ENCODE data around the gene DZIP1. TPM values are rescaled to one million over a fixed set of nuclear protein-coding genes. Genes with fewer than 3 reads are reported as not detected.
"Not testable (repeated sequence)": the region's sequence is repeated elsewhere in the genome, so short reads cannot be mapped to it uniquely, and the experiment has no call there.

The DZIP1 gene
- total and polyA plus RNA-seq, 7 experiments from 2014 or later, result not detected

DNA sequence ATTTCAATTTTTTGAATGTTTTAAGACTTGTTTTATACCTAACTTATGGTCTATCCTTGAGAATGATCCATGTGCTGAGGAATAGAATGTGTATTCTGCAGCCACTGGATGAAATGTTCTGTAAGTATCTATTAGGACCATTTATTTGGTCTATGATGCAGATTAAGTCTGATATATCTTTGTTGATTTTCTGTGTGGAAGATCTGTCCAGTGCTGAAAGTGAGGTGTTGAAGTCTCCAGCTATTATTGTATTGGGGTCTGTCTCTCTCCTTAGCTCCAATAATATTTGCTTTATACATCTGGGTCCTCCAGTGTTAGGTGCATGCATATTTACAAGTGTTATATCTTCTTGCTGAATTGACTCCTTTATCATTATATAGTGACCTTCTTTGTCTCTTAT lies 22.7 kb upstream of the DZIP1 start:
- DNase-seq; H3K4me3 ChIP-seq (ENCODE audit: low read length); H3K27ac Mint-ChIP-seq; H3K4me1 Mint-ChIP-seq; H3K27ac ChIP-seq (ENCODE audit: low read depth, low read length); ATAC-seq; H3K4me1 ChIP-seq (ENCODE audit: control insufficient read depth in 2 of 2, insufficient read depth in 2 of 2, low read length in 2 of 2); intact Hi-C loops (cut with micrococcal nuclease); H3K36me3 ChIP-seq (ENCODE audit: control insufficient read depth in 2 of 3, insufficient read depth in 3 of 3, low read length in 3 of 3); H3K27me3 ChIP-seq (ENCODE audit: control insufficient read depth in 2 of 2, insufficient read depth in 2 of 2, low read length in 2 of 2); H3K4me3 Mint-ChIP-seq: not testable (repeated sequence)
- peaks cover 9 to 29% (median 15%) of the 10 kb centered on the region in 5 donors for H3K36me3 Mint-ChIP-seq
- POLR2A ChIA-PET, result interaction anchor here (1.5 kb wide), 1 partner anchor 9 kb away, joined by 3 read pairs; no protein-coding TSS in a partner anchor
- CTCF ChIA-PET, result interaction anchor here (1.3 kb wide), 1 partner anchor 167 kb away, joined by 3 read pairs; no protein-coding TSS in a partner anchor
- H3K27me3 Mint-ChIP-seq, result peaks cover 8 to 51% (median 17%) of the 10 kb centered on the region in 5 donors
- peaks cover 0 to 36% (median 10%) of the 10 kb centered on the region in 3 experiments for H3K9me3 ChIP-seq (ENCODE audit: control insufficient read depth in 2 of 3, low read length in 3 of 3)
- H3K9me3 Mint-ChIP-seq, result peaks cover 25 to 89% (median 53%) of the 10 kb centered on the region in 11 donors

DNA sequence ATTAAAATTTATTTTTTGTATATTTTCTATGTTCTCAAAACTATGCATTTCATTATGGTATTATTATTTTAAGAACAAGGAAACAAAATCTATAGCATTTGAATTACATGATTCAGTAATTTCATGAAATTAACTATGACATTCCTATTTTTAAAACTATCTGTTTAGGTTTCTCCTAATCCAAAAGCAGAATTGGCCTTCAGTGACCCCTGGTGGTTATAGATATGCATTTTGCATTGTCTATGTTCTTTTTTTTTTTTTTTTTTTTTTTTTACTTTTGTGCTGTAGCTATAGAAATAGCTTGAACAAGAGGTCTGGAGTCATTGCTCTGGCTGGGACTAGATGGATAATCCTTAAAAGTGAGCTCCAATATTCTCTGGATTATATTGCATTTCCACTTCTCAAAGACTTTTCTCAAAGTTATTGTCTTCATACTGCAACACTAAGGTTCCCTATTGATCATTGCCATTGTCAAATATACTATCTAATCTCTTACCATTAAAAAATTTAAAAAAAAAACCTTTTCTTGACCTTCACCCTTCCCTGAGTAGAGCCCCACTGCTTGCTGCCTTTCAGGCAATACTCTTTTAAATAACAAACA lies 16.6 kb upstream of the DZIP1 start:
- no peaks in the 10 kb centered on the region for H3K4me1 ChIP-seq (ENCODE audit: control insufficient read depth in 2 of 2, insufficient read depth in 2 of 2, low read length in 2 of 2)
- no peaks in the 10 kb centered on the region for H3K27me3 ChIP-seq (ENCODE audit: control insufficient read depth in 2 of 2, insufficient read depth in 2 of 2, low read length in 2 of 2)
- peaks cover 0 to 2% (median 0%) of the 10 kb centered on the region in 7 donors for H3K4me1 Mint-ChIP-seq
- peaks cover 21 to 48% (median 27%) of the 10 kb centered on the region in 5 donors for H3K27me3 Mint-ChIP-seq
- ChIA-PET CTCF (interaction anchor here (0.7 to 1.1 kb wide), 3 partner anchors 33 to 173 kb away, joined by 3 to 4 read pairs (median 3); no protein-coding TSS in a partner anchor), POLR2A (no interaction called here)
- H3K9me3 Mint-ChIP-seq, result peaks cover 7 to 32% (median 19%) of the 10 kb centered on the region in 11 donors
- no peak for ATAC-seq
- no peak overlapping the region for H3K27ac Mint-ChIP-seq
- H3K27ac ChIP-seq (ENCODE audit: low read depth, low read length), result no peak overlapping the region
- no peak overlapping the region for H3K4me3 ChIP-seq (ENCODE audit: low read length)
- H3K9me3 ChIP-seq (ENCODE audit: control insufficient read depth in 2 of 3, low read length in 3 of 3), result peaks cover 0 to 4% (median 0%) of the 10 kb centered on the region in 3 experiments
- H3K36me3 ChIP-seq (ENCODE audit: control insufficient read depth in 2 of 3, insufficient read depth in 3 of 3, low read length in 3 of 3), result no peaks in the 10 kb centered on the region
- H3K4me3 Mint-ChIP-seq, result no peak overlapping the region
- peaks cover 0 to 8% (median 5%) of the 10 kb centered on the region in 5 donors for H3K36me3 Mint-ChIP-seq
- intact Hi-C loops (cut with micrococcal nuclease), result loop anchor here (1.0 to 2.0 kb wide), 4 partner anchors 14 to 124 kb away; no protein-coding TSS in a partner anchor
- DNase-seq, result peak in 4 of 9 donors; percentile 11 to 18 (median 16)

DNA sequence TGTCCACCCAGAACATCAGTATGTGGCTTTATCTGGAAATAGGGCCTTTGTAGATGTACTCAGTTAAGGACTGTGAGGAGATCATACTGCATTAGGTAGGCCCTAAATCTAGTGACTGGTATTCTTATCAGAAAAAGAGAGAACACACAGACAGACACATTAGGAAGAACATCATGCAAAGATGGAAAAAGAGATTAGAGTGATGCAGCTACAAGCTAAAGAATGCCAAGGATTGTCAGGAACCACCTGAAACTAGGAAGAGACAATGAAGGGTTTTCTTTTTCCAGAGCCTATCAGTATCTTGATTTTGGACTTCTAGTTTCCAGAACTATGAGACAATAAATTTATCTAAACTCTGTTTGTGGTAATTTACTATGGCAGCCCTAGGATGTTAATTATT lies 15.0 kb upstream of the DZIP1 start:
- peaks cover 0 to 8% (median 0%) of the 10 kb centered on the region in 5 donors for H3K36me3 Mint-ChIP-seq
- ChIA-PET POLR2A (no interaction called here), CTCF (no interaction called here)
- no peak overlapping the region for H3K4me3 Mint-ChIP-seq
- H3K4me1 Mint-ChIP-seq, result peaks cover 0 to 2% (median 0%) of the 10 kb centered on the region in 7 donors
- no peak overlapping the region for H3K27ac Mint-ChIP-seq
- ATAC-seq (no peak), DNase-seq (no peak)
- peaks cover 21 to 42% (median 27%) of the 10 kb centered on the region in 5 donors for H3K27me3 Mint-ChIP-seq
- Histone ChIP-seq H3K9me3 (ENCODE audit: control insufficient read depth in 2 of 3, low read length in 3 of 3) (no peaks in the 10 kb centered on the region), H3K4me1 (ENCODE audit: control insufficient read depth in 2 of 2, insufficient read depth in 2 of 2, low read length in 2 of 2) (no peaks in the 10 kb centered on the region), H3K27ac (ENCODE audit: low read depth, low read length) (no peak overlapping the region), H3K4me3 (ENCODE audit: low read length) (no peak overlapping the region), H3K27me3 (ENCODE audit: control insufficient read depth in 2 of 2, insufficient read depth in 2 of 2, low read length in 2 of 2) (no peaks in the 10 kb centered on the region), H3K36me3 (ENCODE audit: control insufficient read depth in 2 of 3, insufficient read depth in 3 of 3, low read length in 3 of 3) (no peaks in the 10 kb centered on the region)
- intact Hi-C loops (cut with micrococcal nuclease), result no loop called here
- H3K9me3 Mint-ChIP-seq, result peaks cover 4 to 18% (median 8%) of the 10 kb centered on the region in 11 donors

DNA sequence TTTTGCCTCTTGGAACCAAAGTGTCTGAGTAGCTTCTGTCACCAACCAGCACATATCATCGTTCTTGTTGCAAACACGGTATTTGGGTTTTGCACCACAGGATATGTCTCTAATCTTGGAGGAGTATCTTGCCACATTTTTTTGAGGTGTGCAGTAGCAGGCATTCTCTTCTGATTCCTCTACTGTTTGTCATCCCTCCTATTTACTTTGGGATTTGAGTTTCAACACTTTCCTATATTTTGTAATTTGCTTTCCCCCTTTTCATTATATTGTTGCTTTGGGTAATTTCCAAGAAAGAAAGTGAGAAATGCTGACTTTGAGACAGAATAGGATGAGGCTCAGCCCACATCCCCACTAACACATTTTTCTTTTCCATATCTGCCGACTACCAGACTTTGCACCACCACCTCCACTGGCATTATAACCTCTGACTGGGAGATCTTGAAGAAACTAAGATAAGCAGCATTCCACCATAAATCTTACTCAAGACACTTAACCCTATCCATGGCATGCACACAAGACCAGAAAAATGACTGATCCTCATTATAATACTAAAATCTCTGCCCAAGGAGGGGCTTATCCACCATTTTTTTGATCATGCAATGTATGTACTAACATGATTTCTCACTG lies 12.0 kb upstream of the DZIP1 start:
- Mint-ChIP-seq H3K4me3 (no peak overlapping the region), H3K27ac (no peak overlapping the region)

DNA sequence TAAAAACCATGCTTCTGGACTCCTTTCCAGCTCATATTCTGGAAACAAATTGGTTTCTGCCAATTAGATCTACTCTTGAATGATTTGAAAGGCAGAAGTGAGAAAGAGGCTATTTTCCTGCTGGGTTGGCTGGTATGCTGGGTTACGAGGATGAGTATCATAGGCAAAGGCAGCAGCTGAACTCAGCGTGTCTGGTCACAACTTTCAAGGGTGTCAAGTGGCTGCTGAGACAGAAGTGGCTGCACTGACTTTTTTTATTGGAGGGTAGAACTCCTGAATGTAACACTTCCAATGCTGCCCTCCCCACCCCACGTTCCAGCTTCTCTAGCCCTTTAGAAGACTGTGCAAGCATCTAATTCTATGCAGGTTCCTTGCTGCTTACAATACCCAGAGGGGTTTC lies 8.3 kb upstream of the DZIP1 start:
- Histone ChIP-seq H3K9me3 (ENCODE audit: control insufficient read depth in 2 of 3, low read length in 3 of 3) (no peaks in the 10 kb centered on the region), H3K4me1 (ENCODE audit: control insufficient read depth in 2 of 2, insufficient read depth in 2 of 2, low read length in 2 of 2) (no peaks in the 10 kb centered on the region), H3K36me3 (ENCODE audit: control insufficient read depth in 2 of 3, insufficient read depth in 3 of 3, low read length in 3 of 3) (no peaks in the 10 kb centered on the region), H3K27me3 (ENCODE audit: control insufficient read depth in 2 of 2, insufficient read depth in 2 of 2, low read length in 2 of 2) (no peaks in the 10 kb centered on the region), H3K27ac (ENCODE audit: low read depth, low read length) (no peak overlapping the region), H3K4me3 (ENCODE audit: low read length) (no peak overlapping the region)
- ChIA-PET POLR2A (no interaction called here), CTCF (no interaction called here)
- Mint-ChIP-seq H3K36me3 (no peaks in the 10 kb centered on the region), H3K27ac (no peak overlapping the region), H3K9me3 (peaks cover 0 to 6% (median 0%) of the 10 kb centered on the region in 11 donors), H3K4me1 (no peaks in the 10 kb centered on the region), H3K4me3 (no peak overlapping the region), H3K27me3 (peaks cover 0 to 37% (median 5%) of the 10 kb centered on the region in 5 donors)
- DNase-seq, result no peak
- ATAC-seq, result no peak
- intact Hi-C loops (cut with micrococcal nuclease), result no loop called here

More for the DNA sequence above, 12.0 kb upstream of the DZIP1 start:
- Mint-ChIP-seq H3K9me3 (peaks cover 0 to 7% (median 0%) of the 10 kb centered on the region in 11 donors), H3K4me1 (peaks cover 0 to 2% (median 0%) of the 10 kb centered on the region in 7 donors), H3K27me3 (peaks cover 6 to 34% (median 10%) of the 10 kb centered on the region in 5 donors), H3K36me3 (peaks cover 0 to 4% (median 0%) of the 10 kb centered on the region in 5 donors)
- Histone ChIP-seq H3K27ac (ENCODE audit: low read depth, low read length) (no peak overlapping the region), H3K4me3 (ENCODE audit: low read length) (no peak overlapping the region), H3K4me1 (ENCODE audit: control insufficient read depth in 2 of 2, insufficient read depth in 2 of 2, low read length in 2 of 2) (no peaks in the 10 kb centered on the region), H3K9me3 (ENCODE audit: control insufficient read depth in 2 of 3, low read length in 3 of 3) (no peaks in the 10 kb centered on the region), H3K27me3 (ENCODE audit: control insufficient read depth in 2 of 2, insufficient read depth in 2 of 2, low read length in 2 of 2) (no peaks in the 10 kb centered on the region), H3K36me3 (ENCODE audit: control insufficient read depth in 2 of 3, insufficient read depth in 3 of 3, low read length in 3 of 3) (no peaks in the 10 kb centered on the region)
- POLR2A ChIA-PET, result no interaction called here
- intact Hi-C loops (cut with micrococcal nuclease), result no loop called here
- CTCF ChIA-PET, result no interaction called here
- DNase-seq (no peak), ATAC-seq (no peak)

- peaks cover 0 to 6% (median 0%) of the 10 kb centered on the region in 11 donors for H3K9me3 Mint-ChIP-seq
- ATAC-seq (no peak), DNase-seq (no peak)
- H3K27me3 Mint-ChIP-seq, result peaks cover 0 to 39% (median 5%) of the 10 kb centered on the region in 5 donors
- no peaks in the 10 kb centered on the region for H3K4me1 Mint-ChIP-seq
- no peak overlapping the region for H3K27ac ChIP-seq (ENCODE audit: low read depth, low read length)
- CTCF ChIA-PET, result no interaction called here
- H3K4me1 ChIP-seq (ENCODE audit: control insufficient read depth in 2 of 2, insufficient read depth in 2 of 2, low read length in 2 of 2), result no peaks in the 10 kb centered on the region
- no peaks in the 10 kb centered on the region for H3K36me3 Mint-ChIP-seq
- no peaks in the 10 kb centered on the region for H3K9me3 ChIP-seq (ENCODE audit: control insufficient read depth in 2 of 3, low read length in 3 of 3)
- H3K36me3 ChIP-seq (ENCODE audit: control insufficient read depth in 2 of 3, insufficient read depth in 3 of 3, low read length in 3 of 3), result no peaks in the 10 kb centered on the region
- no peak overlapping the region for H3K27ac Mint-ChIP-seq
- no peak overlapping the region for H3K4me3 Mint-ChIP-seq
- no peaks in the 10 kb centered on the region for H3K27me3 ChIP-seq (ENCODE audit: control insufficient read depth in 2 of 2, insufficient read depth in 2 of 2, low read length in 2 of 2)
- POLR2A ChIA-PET, result no interaction called here
- H3K4me3 ChIP-seq (ENCODE audit: low read length), result no peak overlapping the region
- intact Hi-C loops (cut with micrococcal nuclease), result no loop called here
These were observed 7.8 kb upstream of the DZIP1 start for GRCh38 chr13:95652244-95652764.

Measured in naive thymus-derived CD4-positive, alpha-beta T cell (primary cell).